Lower leg skin (tissue), 4 donors: ENCODE measurements around the gene FAAH. TPM values are rescaled to one million over a fixed set of nuclear protein-coding genes. Genes with fewer than 3 reads are reported as not detected.

Source experiments
- DNase-seq, 2 donors: peaks; one replicate each; pipeline ENCODE4 v3.0.0-alpha.2; 2019; ENCODE audit warnings: low spot score in 2 of 2
- H3K4me3 ChIP-seq: fragments of 200-600 bp; sonication (generic); 2 replicates; pipeline ENCODE4 v1.5.1; 2017; ENCODE audit warnings: mild to moderate bottlenecking, low read depth; ENCODE audit not compliant: poor library complexity, severe bottlenecking
- POLR2A ChIP-seq, 2 donors: fragments of 450-650 bp; IDR thresholded peaks; one replicate each; pipeline ENCODE4 v1.6.1; 2016 to 2017; ENCODE audit warnings: antibody characterized with exemption in 2 of 2, mild to moderate bottlenecking in 1 of 2, moderate library complexity in 1 of 2
- WGBS, 2 donors: methylation state at CpG; one replicate each; pipeline ENCODE4 v1.1.5; 2018; 5-methylcytosine and 5-hydroxymethylcytosine counted together
- intact Hi-C: fragments of 100-400 bp; cut with DNase I; formaldehyde crosslinking; loops from one replicate; pipeline ENCODE4 v1.15.0; 2023; ENCODE audit warnings: low total_unique reads
- total RNA-seq, 4 donors: library from RNA; depleted of rRNA; stranded (reverse); fragments of >200 nt; gene quantifications; one replicate each; pipeline ENCODE4 v1.1.0, GENCODE V29; 2016
- TF ChIP-seq, protein P1 (sequence below), 3 donors: fragments of 450-650 bp; IDR thresholded peaks; one replicate each; pipeline ENCODE4 v1.5.1; 2016; ENCODE audit warnings: antibody characterized with exemption in 3 of 3, mild to moderate bottlenecking in 3 of 3, moderate library complexity in 2 of 3

Gene FAAH
- total RNA-seq, 4 donors from 2014 or later = 26.3 to 30.7 (median 28.4) TPM

GRCh38 chr1:46411601-46412341 lies 17.7 kb downstream of the FAAH start:
- H3K4me3 ChIP-seq = no peak overlapping the region
- WGBS, 2 donors = 91 to 93% methylated on average over 14 to 15 of the region's 16 CpGs
- intact Hi-C loops = no loop called here
- DNase-seq = no peak
- TF ChIP-seq, protein P1, sequence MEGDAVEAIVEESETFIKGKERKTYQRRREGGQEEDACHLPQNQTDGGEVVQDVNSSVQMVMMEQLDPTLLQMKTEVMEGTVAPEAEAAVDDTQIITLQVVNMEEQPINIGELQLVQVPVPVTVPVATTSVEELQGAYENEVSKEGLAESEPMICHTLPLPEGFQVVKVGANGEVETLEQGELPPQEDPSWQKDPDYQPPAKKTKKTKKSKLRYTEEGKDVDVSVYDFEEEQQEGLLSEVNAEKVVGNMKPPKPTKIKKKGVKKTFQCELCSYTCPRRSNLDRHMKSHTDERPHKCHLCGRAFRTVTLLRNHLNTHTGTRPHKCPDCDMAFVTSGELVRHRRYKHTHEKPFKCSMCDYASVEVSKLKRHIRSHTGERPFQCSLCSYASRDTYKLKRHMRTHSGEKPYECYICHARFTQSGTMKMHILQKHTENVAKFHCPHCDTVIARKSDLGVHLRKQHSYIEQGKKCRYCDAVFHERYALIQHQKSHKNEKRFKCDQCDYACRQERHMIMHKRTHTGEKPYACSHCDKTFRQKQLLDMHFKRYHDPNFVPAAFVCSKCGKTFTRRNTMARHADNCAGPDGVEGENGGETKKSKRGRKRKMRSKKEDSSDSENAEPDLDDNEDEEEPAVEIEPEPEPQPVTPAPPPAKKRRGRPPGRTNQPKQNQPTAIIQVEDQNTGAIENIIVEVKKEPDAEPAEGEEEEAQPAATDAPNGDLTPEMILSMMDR (IDR thresholded peaks at IDR 0.05) = no peak
- TF ChIP-seq POLR2A (IDR thresholded peaks at IDR 0.05) = no peak

- H3K4me3 ChIP-seq = no peak overlapping the region
- intact Hi-C loops = no loop called here
- TF ChIP-seq, protein P1 (IDR thresholded peaks at IDR 0.05) = no peak
- TF ChIP-seq POLR2A (IDR thresholded peaks at IDR 0.05) = no peak
- DNase-seq = no peak
- 79 to 86% methylated on average over 12 to 13 of the region's 13 CpGs for WGBS, 2 donors
Measured at GRCh38 chr1:46412893-46413595, 18.9 kb downstream of the FAAH start.

- 82 to 87% methylated on average over 7 of the region's 7 CpGs for WGBS, 2 donors
Measured at GRCh38 chr1:46413596-46413985, 19.5 kb downstream of the FAAH start.

GRCh38 chr1:46415514-46415913 lies 21.4 kb downstream of the FAAH start:
- WGBS, 2 donors = 58 to 61% methylated on average over 4 of the region's 4 CpGs
- DNase-seq = no peak
- no peak overlapping the region for H3K4me3 ChIP-seq
- no peak for TF ChIP-seq POLR2A (IDR thresholded peaks at IDR 0.05)
- intact Hi-C loops = no loop called here

More at GRCh38 chr1:46413596-46413985, 19.5 kb downstream of the FAAH start:
- intact Hi-C loops = no loop called here
- no peak for DNase-seq
- no peak overlapping the region for H3K4me3 ChIP-seq
- TF ChIP-seq POLR2A (IDR thresholded peaks at IDR 0.05) = no peak

DNA sequence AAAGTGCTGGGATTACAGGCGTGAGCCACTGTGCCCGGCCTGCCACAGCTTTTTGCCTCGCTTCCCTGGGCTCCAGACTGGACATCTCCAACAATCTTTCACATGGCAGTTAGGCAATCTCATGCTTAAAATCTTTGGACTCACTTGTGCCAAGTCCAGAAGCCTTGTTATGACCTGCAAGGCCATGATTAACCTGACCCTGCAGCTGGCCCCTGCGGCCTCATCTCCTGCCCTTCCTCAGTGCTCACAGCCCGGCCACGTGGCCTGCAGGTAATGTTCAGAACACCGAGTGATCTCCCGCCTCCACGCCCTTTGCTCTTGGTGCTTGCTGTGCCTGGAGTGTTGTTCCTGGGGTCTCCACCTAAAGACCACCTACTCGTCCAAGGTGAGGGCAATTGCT lies 24.9 kb downstream of the FAAH start:
- intact Hi-C loops = no loop called here
- H3K4me3 ChIP-seq = no peak overlapping the region
- no peak for TF ChIP-seq POLR2A (IDR thresholded peaks at IDR 0.05)
- TF ChIP-seq, protein P1 (IDR thresholded peaks at IDR 0.05) = no peak
- DNase-seq = no peak
- 85 to 87% methylated on average over 10 of the region's 10 CpGs for WGBS, 2 donors

DNA sequence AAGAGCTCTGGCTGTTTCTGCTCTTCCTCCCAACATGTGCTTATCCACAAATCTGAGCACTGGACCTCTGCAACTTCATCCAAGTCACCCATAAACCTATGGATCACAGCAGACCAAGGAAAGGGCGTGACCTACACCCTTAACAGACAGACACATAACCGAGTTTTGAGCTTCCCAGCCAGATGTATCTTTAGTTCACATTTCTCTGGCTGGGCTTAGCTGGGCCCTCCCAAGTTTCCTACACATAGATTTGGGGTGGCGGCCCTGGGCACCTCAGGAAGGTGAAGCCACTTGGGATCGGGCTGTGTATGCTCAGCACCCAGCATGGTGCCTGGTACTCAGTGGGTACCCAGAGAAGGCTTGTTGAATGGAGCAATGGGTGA lies 26.4 kb downstream of the FAAH start:
- H3K4me3 ChIP-seq = no peak overlapping the region
- TF ChIP-seq POLR2A (IDR thresholded peaks at IDR 0.05) = no peak
- TF ChIP-seq, protein P1 (IDR thresholded peaks at IDR 0.05) = no peak
- intact Hi-C loops = no loop called here
- 79 to 86% methylated on average over 4 of the region's 4 CpGs for WGBS, 2 donors
- DNase-seq = no peak
